Kidney epithelial cell (primary cell): ENCODE results near the gene AAMP. TPM values are rescaled to one million over a fixed set of nuclear protein-coding genes. Genes with fewer than 3 reads are reported as not detected.
"Not testable (repeated sequence)": the region's sequence is repeated elsewhere in the genome, so short reads cannot be mapped to it uniquely, and the experiment has no call there.

Experiments
- DNase-seq: peaks from one replicate; pipeline ENCODE4 v3.0.0-alpha.2; 2010; ENCODE audit warnings: low read depth
- H3K27me3 ChIP-seq: 2 replicates; pipeline ENCODE4 v1.6.0; 2011; ENCODE audit warnings: low read length; ENCODE audit not compliant: control insufficient read depth, insufficient read depth
- H3K36me3 ChIP-seq: 2 replicates; pipeline ENCODE4 v1.5.1; 2011; ENCODE audit warnings: low read length; ENCODE audit not compliant: control insufficient read depth, insufficient read depth
- H3K4me3 ChIP-seq: 2 replicates; pipeline ENCODE4 v1.5.1; 2011; ENCODE audit warnings: low read depth, mild to moderate bottlenecking, control low read depth, low read length
- total RNA-seq: library from RNA; depleted of rRNA; stranded (reverse); fragments of >200 nt; gene quantifications from 2 replicates; pipeline ENCODE4 v1.2.3, GENCODE V29; 2015
- TF ChIP-seq, protein P1 (sequence below): IDR thresholded peaks from 2 replicates; pipeline ENCODE4 v1.5.1; 2011; ENCODE audit warnings: mild to moderate bottlenecking, moderate library complexity, low read length, control low read depth, inconsistent platforms; ENCODE audit not compliant: insufficient read depth, poor library complexity, severe bottlenecking

AAMP gene
- total RNA-seq, 1 donor from 2014 or later, result 174 TPM

DNA sequence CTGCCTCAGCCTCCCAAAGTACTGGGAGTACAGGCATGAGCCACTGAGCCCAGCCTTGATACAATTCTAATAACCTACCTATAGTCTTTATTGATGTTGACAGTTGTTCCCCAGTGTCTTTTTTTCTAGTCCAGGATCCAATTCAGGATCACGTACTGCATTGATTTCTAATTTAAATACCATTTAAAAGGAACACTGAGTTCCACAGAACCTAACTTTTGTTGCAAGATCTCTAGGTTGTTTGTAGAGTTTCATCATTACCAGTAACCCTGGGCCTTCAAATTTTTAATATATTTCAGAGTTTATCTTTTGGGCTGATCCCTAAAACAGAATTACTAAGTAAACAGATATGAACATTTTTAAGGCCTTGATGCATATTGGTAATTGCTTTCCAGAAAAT, 43.4 kb upstream of the AAMP start:
- no peak for DNase-seq

DNA sequence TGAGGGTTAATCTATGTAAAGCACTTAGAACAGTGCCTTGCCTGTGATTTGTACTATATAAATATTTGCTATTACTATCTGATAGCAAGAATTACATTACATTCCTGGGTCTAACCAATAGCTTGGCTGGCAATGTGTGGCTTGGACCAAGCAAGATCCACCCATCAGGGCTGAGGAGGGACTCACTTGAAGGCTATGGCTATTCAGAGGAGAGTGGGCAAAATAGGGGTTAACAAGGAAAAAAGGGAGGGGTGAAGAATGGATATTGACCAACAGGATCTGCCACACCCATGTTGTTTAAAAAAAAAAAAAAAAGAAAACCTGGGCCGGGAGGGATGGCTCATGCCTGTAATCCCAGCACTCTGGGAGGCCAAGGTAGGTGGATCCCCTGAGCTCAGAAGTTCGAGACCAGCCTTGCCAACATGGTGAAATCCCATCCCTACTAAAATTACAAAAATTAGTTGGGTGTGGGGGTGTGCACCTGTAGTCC, 42.4 kb upstream of the AAMP start:
- TF ChIP-seq, protein P1, sequence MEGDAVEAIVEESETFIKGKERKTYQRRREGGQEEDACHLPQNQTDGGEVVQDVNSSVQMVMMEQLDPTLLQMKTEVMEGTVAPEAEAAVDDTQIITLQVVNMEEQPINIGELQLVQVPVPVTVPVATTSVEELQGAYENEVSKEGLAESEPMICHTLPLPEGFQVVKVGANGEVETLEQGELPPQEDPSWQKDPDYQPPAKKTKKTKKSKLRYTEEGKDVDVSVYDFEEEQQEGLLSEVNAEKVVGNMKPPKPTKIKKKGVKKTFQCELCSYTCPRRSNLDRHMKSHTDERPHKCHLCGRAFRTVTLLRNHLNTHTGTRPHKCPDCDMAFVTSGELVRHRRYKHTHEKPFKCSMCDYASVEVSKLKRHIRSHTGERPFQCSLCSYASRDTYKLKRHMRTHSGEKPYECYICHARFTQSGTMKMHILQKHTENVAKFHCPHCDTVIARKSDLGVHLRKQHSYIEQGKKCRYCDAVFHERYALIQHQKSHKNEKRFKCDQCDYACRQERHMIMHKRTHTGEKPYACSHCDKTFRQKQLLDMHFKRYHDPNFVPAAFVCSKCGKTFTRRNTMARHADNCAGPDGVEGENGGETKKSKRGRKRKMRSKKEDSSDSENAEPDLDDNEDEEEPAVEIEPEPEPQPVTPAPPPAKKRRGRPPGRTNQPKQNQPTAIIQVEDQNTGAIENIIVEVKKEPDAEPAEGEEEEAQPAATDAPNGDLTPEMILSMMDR, result no peak
- no peaks in the 10 kb centered on the region for H3K36me3 ChIP-seq
- no peaks in the 10 kb centered on the region for H3K27me3 ChIP-seq
- H3K4me3 ChIP-seq, result no peak overlapping the region
- DNase-seq, result no peak

More for the DNA sequence above, 43.4 kb upstream of the AAMP start:
- Histone ChIP-seq H3K27me3 (no peaks in the 10 kb centered on the region), H3K36me3 (no peaks in the 10 kb centered on the region), H3K4me3 (no peak overlapping the region)
- TF ChIP-seq, protein P1, result no peak

DNA sequence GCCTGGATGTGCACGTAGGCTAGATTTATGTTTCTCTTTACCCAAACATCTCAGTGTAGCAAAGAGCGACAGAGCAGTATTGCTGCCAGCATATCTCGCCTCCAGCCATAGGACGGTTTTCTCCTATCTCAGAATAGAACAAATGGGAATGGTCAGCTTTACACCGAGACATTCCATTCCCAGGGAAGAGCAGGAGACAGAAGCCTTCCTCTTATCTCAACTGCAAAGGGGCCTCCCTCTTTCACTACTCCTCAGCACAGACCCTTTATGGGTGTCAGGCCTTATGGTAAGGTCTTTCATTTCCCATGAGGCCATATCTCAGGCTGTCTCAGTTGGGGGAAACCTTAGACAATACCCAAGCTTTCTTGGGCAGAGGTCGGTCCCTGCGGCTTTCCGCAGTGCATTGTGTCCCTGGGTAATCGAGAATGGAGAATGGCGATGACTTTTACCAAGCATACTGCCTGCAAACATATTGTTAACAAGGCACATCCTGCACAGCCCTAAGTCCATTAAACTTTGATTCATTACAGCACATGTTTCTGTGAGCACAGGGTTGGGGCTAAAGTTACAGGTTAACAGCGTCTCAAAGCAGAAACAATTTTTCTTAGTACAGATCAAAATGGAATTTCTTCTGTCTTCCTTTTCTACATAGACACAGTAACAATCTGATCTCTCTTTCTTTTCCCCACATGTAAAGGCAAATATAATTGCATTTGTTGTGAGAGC, 41.8 kb upstream of the AAMP start:
- H3K36me3 ChIP-seq, DNase-seq, H3K4me3 ChIP-seq, H3K27me3 ChIP-seq: not testable (repeated sequence)

DNA sequence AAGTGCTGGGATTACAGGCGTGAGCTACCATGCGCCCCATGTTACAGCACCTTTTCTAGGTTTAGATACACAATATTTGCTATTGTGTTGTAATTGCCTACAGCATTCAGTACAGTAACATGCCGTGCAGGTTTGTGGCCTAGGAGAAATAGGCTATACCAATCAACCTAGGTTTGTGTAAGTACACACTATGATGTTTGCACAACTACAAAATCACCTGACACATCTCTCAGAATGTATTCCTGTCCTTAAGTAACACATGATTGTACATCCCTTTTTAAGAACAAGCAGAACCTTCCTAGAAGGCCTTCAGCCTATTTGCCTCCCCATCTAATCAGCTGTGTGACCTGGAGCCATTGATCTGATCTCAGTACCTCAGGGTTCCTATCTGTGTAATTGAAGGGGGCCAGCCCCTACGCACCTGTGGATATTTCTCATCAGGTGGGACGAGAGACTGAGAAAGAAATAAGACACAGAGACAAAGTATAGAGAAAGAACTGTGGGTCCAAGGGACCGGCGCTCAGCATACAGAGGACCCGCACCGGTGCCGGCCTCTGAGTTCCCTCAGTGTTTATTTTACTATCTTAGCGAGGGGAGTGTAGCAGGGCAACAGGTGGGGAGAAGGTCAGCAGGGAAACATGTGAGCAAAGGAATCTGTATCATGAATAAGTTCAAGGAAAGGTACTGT, 41.1 kb upstream of the AAMP start:
- Histone ChIP-seq H3K27me3 (no peaks in the 10 kb centered on the region), H3K4me3 (no peak overlapping the region), H3K36me3 (no peaks in the 10 kb centered on the region)
- no peak for DNase-seq
- TF ChIP-seq, protein P1, result no peak

GRCh38 chr2:218307415-218308090, 37.6 kb upstream of the AAMP start:
- DNase-seq, result no peak
- no peaks in the 10 kb centered on the region for H3K36me3 ChIP-seq
- TF ChIP-seq, protein P1, result no peak
- no peaks in the 10 kb centered on the region for H3K27me3 ChIP-seq
- no peak overlapping the region for H3K4me3 ChIP-seq
